Mammary epithelial cell (primary cell): ENCODE results near the gene BGN.

Source experiments
- CTCF ChIP-seq, 2 donors: IDR thresholded peaks in 1 of 2; conservative IDR thresholded peaks in 1 of 2; 2 replicates each; pipeline ENCODE4 v1.5.1; 2011 to 2012; ENCODE audit warnings: inconsistent platforms in 2 of 2, low read length in 2 of 2, mild to moderate bottlenecking in 2 of 2, control low read depth in 1 of 2, low read depth in 1 of 2; ENCODE audit not compliant: insufficient read depth in 1 of 2; ENCODE audit errors: extremely low read depth in 1 of 2
- EZH2 ChIP-seq: IDR thresholded peaks from 2 replicates; pipeline ENCODE4 v1.6.1; 2012; ENCODE audit warnings: low read length, inconsistent platforms, borderline replicate concordance

GRCh38 chrX:153546386-153546785, 51.6 kb downstream of the BGN start:
- no peak for TF ChIP-seq CTCF (conservative IDR thresholded peaks at IDR 0.05 in 1 of 2, IDR thresholded peaks at IDR 0.05 in 1 of 2; ENCODE audit: extremely low read depth in 1 of 2, insufficient read depth in 1 of 2, low read depth in 1 of 2, low read length in 2 of 2)
- no peak for TF ChIP-seq EZH2
